Esophagus squamous epithelium (tissue), 4 donors: ENCODE data around the gene OR52R1.

ENCODE experiments used
- POLR2A ChIP-seq, 4 donors: fragments of 450-650 bp; IDR thresholded peaks; one replicate each; pipeline ENCODE4 v1.6.1; 2017; ENCODE audit warnings: antibody characterized with exemption in 4 of 4, mild to moderate bottlenecking in 4 of 4, moderate library complexity in 3 of 4
- TF ChIP-seq, protein P1 (sequence below), 6 experiments: fragments of 450-650 bp in 4 of 6; fragments of 200-600 bp in 2 of 6; sonication (generic) in 2 of 6; IDR thresholded peaks; one replicate each; pipeline ENCODE4 v1.5.1; 2016 to 2019; ENCODE audit warnings: antibody characterized with exemption in 6 of 6, mild to moderate bottlenecking in 4 of 6, moderate library complexity in 4 of 6

DNA sequence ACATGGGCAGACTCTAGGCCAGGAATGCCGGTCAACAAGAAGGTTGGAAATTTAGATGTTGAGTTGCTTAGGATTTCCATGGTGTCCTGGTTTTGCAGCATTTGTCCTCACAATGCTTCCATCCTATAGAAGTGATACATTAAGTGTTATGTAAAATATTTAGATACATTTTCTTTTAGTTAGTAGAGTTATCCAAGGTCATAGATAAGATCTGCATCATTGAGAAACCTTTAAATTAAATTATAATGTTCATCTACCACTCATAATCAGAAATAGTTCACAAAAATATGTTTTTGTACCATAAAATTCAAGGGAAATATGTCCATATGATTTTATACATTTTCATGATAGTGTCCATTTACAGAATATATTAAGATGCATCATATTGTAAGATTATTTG is 34.3 kb downstream of the OR52R1 start, which contains the start of gene OR51F1:
- TF ChIP-seq, protein P1, sequence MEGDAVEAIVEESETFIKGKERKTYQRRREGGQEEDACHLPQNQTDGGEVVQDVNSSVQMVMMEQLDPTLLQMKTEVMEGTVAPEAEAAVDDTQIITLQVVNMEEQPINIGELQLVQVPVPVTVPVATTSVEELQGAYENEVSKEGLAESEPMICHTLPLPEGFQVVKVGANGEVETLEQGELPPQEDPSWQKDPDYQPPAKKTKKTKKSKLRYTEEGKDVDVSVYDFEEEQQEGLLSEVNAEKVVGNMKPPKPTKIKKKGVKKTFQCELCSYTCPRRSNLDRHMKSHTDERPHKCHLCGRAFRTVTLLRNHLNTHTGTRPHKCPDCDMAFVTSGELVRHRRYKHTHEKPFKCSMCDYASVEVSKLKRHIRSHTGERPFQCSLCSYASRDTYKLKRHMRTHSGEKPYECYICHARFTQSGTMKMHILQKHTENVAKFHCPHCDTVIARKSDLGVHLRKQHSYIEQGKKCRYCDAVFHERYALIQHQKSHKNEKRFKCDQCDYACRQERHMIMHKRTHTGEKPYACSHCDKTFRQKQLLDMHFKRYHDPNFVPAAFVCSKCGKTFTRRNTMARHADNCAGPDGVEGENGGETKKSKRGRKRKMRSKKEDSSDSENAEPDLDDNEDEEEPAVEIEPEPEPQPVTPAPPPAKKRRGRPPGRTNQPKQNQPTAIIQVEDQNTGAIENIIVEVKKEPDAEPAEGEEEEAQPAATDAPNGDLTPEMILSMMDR (IDR thresholded peaks at IDR 0.05) = no peak
- no peak for TF ChIP-seq POLR2A (IDR thresholded peaks at IDR 0.05)
